Neutrophil (primary cell): ENCODE measurements around the gene AGAP1.

Source experiments
- H3K27ac ChIP-seq: fragments of 200-600 bp; sonication (generic); 2 replicates; pipeline ENCODE4 v1.5.1; 2016; ENCODE audit warnings: mild to moderate bottlenecking, moderate library complexity
- H3K27me3 ChIP-seq: fragments of 200-600 bp; sonication (generic); 2 replicates; pipeline ENCODE4 v1.6.0; 2016; ENCODE audit warnings: mild to moderate bottlenecking
- H3K36me3 ChIP-seq: fragments of 200-600 bp; sonication (generic); 2 replicates; pipeline ENCODE4 v1.5.1; 2017
- H3K4me1 ChIP-seq, 2 experiments: fragments of 200-600 bp in 1 of 2; sonication (generic) in 1 of 2; 1 replicate in 1 of 2; 2 replicates in 1 of 2; pipeline versions ENCODE4 v1.5.1 to v1.6.1; 2013 to 2016; ENCODE audit warnings: low read depth in 1 of 2, low read length in 1 of 2, mild to moderate bottlenecking in 1 of 2, moderate library complexity in 1 of 2; ENCODE audit not compliant: control insufficient read depth in 1 of 2, insufficient read depth in 1 of 2
- H3K4me3 ChIP-seq, 2 experiments: fragments of 200-600 bp in 1 of 2; sonication (generic) in 1 of 2; 1 replicate in 1 of 2; 2 replicates in 1 of 2; pipeline ENCODE4 v1.5.1; 2013 to 2016; ENCODE audit warnings: low read depth in 1 of 2, low read length in 1 of 2, mild to moderate bottlenecking in 1 of 2, moderate library complexity in 1 of 2
- H3K9me3 ChIP-seq: fragments of 200-600 bp; sonication (generic); 2 replicates; pipeline ENCODE4 v1.5.1; 2016
- CTCF ChIP-seq: fragments of 200-600 bp; sonication (generic); IDR thresholded peaks from 2 replicates; pipeline ENCODE4 v1.5.1; 2016; ENCODE audit warnings: antibody characterized with exemption

AGAP1 gene

GRCh38 chr2:235643680-235644511, 150.1 kb downstream of the AGAP1 start:
- Histone ChIP-seq H3K27ac (no peak overlapping the region), H3K36me3 (no peaks in the 10 kb centered on the region)

DNA sequence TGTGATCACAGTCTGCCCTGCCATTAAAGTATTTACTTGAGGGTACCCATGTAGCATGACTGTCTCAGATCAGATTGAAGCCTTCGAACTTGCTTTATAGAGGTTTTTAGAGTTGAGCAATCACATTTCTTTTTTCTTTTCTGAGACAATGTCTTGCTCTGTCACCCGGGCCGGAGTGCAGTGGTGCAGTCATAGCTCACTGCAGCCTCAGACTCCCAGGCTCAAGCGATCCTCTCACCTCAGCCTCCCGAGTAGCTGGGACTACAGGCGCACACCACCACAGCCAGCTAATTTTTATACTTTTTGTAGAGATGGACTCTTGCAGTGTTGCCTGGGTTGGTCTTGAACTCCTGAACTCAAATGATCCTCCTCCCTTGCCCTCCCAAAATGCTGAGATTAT, 153.4 kb downstream of the AGAP1 start:
- Histone ChIP-seq H3K36me3 (no peaks in the 10 kb centered on the region), H3K4me1 (no peaks in the 10 kb centered on the region), H3K27me3 (no peaks in the 10 kb centered on the region), H3K27ac (no peak overlapping the region), H3K4me3 (no peak overlapping the region), H3K9me3 (no peaks in the 10 kb centered on the region)
- TF ChIP-seq CTCF = no peak

More at GRCh38 chr2:235643680-235644511, 150.1 kb downstream of the AGAP1 start:
- Histone ChIP-seq H3K4me3 (no peak overlapping the region), H3K4me1 (no peaks in the 10 kb centered on the region), H3K27me3 (peaks cover 20% of the 10 kb centered on the region), H3K9me3 (no peaks in the 10 kb centered on the region)
- TF ChIP-seq CTCF = no peak

- Histone ChIP-seq H3K9me3 (no peaks in the 10 kb centered on the region), H3K27ac (no peak overlapping the region), H3K4me3 (no peak overlapping the region), H3K4me1 (no peaks in the 10 kb centered on the region), H3K27me3 (no peaks in the 10 kb centered on the region), H3K36me3 (no peaks in the 10 kb centered on the region)
- TF ChIP-seq CTCF = no peak
These were observed 154.0 kb downstream of the AGAP1 start for GRCh38 chr2:235647877-235648276.

- H3K4me1 ChIP-seq = no peaks in the 10 kb centered on the region
- no peaks in the 10 kb centered on the region for H3K36me3 ChIP-seq
- H3K27me3 ChIP-seq = no peaks in the 10 kb centered on the region
- H3K4me3 ChIP-seq = no peak overlapping the region
- TF ChIP-seq CTCF = no peak
- no peaks in the 10 kb centered on the region for H3K9me3 ChIP-seq
- H3K27ac ChIP-seq = no peak overlapping the region
These were observed 155.6 kb downstream of the AGAP1 start for GRCh38 chr2:235649418-235649817.

- Histone ChIP-seq H3K4me3 (no peak overlapping the region), H3K9me3 (no peaks in the 10 kb centered on the region), H3K27me3 (peaks cover 5% of the 10 kb centered on the region), H3K36me3 (no peaks in the 10 kb centered on the region), H3K27ac (no peak overlapping the region), H3K4me1 (no peaks in the 10 kb centered on the region)
- no peak for TF ChIP-seq CTCF
These were observed 157.8 kb downstream of the AGAP1 start for GRCh38 chr2:235651643-235652042.
